ENCODE data around the gene NEDD9.
A peak's percentile ranks its signal among the peaks of the same experiment; 100 is the strongest.

Gene NEDD9

DNA sequence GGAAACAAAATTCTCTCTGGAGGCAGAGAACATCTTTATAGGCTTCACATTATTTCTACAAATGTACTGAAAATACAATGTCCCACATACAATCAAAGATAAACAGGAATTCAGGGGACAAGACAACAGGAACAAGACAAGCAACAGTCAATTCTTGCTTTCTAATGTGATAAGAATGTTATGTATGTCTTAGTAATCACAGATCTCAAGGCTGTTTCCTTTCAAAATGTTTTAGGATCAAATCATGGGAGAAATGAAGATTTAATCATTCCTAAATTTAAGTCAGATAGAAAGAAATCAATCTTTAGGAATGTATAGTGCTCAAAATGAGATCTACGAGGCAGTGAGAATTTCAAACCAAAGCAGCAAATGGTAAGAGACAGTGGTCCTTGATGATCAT is 32.1 kb downstream of the NEDD9 start:
- Histone ChIP-seq H3K36me3 (peaks cover 0 to 75% (median 0%) of the 10 kb centered on the region in 11 experiments; a peak in 7 of 22 replicates), H3K27me3 (no peaks in the 10 kb centered on the region), H3K27ac (no peak overlapping the region), H3K9me3 (replicated peaks in 1 of 11) (peaks cover 0 to 7% (median 0%) of the 10 kb centered on the region in 11 experiments; a peak in 4 of 22 replicates), H3K9ac (no peak overlapping the region), H3K4me2 (no peak overlapping the region), H4K20me1 (peaks cover 0 to 41% (median 0%) of the 10 kb centered on the region in 11 experiments; a peak in 2 of 22 replicates), H3K4me1 (peaks cover 36 to 54% (median 45%) of the 10 kb centered on the region in 10 experiments), H3K4me3 (no peak overlapping the region)
- TF ChIP-seq Cebpa-rat (IDR thresholded peaks at IDR 0.05): no peak

DNA sequence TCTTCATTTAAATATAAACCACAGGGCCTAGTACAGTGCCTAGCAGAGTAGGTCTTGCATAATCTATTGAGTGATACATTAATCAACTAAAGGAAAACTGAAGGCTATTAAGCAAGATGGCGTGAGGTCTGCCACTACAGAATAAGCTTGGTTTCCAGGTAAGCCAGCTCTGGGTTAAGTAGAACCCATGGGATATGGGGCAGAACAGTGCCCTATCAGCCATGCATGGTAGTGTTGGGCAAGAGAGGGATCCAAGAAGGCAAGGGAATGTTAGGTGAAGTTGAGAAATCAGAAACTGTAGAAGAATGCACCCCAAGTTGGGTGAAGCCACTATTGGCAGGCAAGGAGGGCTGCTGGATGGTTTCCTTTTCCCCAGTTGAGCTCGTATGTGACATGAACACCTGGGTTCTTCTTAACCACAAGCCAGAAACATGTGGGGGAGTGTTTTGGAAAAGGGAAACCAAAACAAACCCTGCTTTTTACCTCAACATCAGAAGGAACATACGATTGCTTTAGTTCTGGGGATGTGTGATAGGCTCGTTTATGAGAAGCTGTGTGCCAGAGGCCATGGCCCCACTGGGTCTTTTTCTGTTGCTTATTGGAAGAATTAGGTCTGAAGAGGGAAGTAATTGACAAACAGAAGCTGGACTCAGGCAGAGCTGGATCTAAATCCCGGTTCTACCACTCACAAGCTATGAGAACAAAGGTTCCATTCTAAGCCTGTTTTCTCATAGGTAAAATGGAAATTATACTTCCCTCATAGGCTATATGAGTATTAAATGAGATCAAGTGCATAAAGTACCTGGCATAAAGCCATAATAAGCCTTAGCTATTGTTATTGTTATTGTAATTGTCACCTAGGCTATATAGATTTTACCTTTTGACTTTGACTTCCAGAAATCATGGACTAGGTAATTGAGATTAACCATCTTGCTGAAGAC is 33.5 kb downstream of the NEDD9 start:
- peaks cover 0 to 50% (median 0%) of the 10 kb centered on the region in 11 experiments; a peak in 2 of 22 replicates for H4K20me1 ChIP-seq

DNA sequence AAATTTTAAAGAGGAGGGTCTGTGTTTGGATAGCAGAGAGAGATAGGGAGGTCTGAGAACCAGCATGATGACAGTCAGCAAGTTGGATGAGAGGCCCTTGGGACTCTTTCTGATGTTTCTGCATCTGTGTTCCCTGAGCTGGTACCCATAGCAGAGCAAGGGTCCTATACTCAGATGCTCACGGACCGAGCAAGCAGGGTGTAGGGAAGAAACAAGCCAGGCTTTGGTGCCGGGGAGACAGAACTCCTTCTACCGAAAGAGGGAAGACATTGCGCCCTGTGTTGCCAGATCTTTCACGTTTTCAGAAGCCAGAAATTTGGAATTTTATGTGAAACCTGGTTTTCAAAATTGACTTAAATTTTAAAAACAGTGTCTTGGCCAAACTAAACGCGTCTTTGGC is 34.6 kb downstream of the NEDD9 start:
- H3K9ac ChIP-seq: no peak overlapping the region
- TF ChIP-seq Cebpa-rat (IDR thresholded peaks at IDR 0.05): no peak
- H3K4me3 ChIP-seq: no peak overlapping the region
- peak overlapping the region; percentile 21 to 81 (median 65); a peak in 18 of 22 replicates for H3K4me2 ChIP-seq
- peaks cover 0 to 85% (median 7%) of the 10 kb centered on the region in 11 experiments; a peak in 9 of 22 replicates for H3K36me3 ChIP-seq
- peaks cover 36 to 48% (median 44%) of the 10 kb centered on the region in 10 experiments for H3K4me1 ChIP-seq
- no peaks in the 10 kb centered on the region for H3K27me3 ChIP-seq
- H3K27ac ChIP-seq: peak overlapping the region in 1 of 11 experiments; percentile 15; a peak in 1 of 22 replicates
- peaks cover 0 to 24% (median 12%) of the 10 kb centered on the region in 11 experiments; a peak in 12 of 22 replicates for H3K9me3 ChIP-seq (replicated peaks in 1 of 11)
- H4K20me1 ChIP-seq: peaks cover 0 to 43% (median 0%) of the 10 kb centered on the region in 11 experiments; a peak in 2 of 22 replicates

More for the DNA sequence above, 33.5 kb downstream of the NEDD9 start:
- Histone ChIP-seq H3K4me3 (no peak overlapping the region), H3K4me2 (peak overlapping the region in 10 of 11 experiments; percentile 32 to 81 (median 66); a peak in 21 of 22 replicates), H3K9ac (no peak overlapping the region), H3K27ac (0 out of 22 replicates have a peak overlapping the region, but pooled peaks of 1 of the 11 experiments have one; percentile 15), H3K9me3 (replicated peaks in 1 of 11) (peaks cover 0 to 18% (median 6%) of the 10 kb centered on the region in 11 experiments; a peak in 6 of 22 replicates), H3K36me3 (peaks cover 0 to 83% (median 0%) of the 10 kb centered on the region in 11 experiments; a peak in 7 of 22 replicates), H3K27me3 (no peaks in the 10 kb centered on the region), H3K4me1 (peaks cover 36 to 48% (median 45%) of the 10 kb centered on the region in 10 experiments)
- peak in 1 of 11 experiments; percentile 35; a peak in 1 of 22 replicates for TF ChIP-seq Cebpa-rat (IDR thresholded peaks at IDR 0.05)

DNA sequence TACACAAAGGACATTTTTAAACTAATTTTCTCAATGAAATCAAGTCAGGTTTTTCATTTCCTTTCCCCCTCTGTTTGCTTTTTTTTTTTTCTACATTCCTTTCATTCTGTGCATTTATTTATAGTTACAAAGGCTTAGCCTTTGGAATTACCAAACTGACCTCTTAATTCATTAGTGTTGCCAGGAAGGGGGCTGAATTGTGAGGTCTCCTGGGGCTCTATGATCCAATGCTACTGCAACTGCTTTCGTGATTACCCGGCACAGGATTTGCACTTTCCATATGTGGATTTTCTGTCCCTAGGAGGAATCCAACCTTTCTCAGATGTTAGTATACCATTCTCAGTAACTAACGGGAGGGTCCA is 35.3 kb downstream of the NEDD9 start:
- H3K4me3 ChIP-seq: no peak overlapping the region
- peaks cover 0 to 87% (median 7%) of the 10 kb centered on the region in 11 experiments; a peak in 9 of 22 replicates for H3K36me3 ChIP-seq
- TF ChIP-seq Cebpa-rat (IDR thresholded peaks at IDR 0.05): no peak
- peaks cover 0 to 24% (median 15%) of the 10 kb centered on the region in 11 experiments; a peak in 12 of 22 replicates for H3K9me3 ChIP-seq (replicated peaks in 1 of 11)
- peak overlapping the region in 3 of 11 experiments; percentile 7 to 26 (median 18); a peak in 4 of 22 replicates for H3K27ac ChIP-seq
- peaks cover 36 to 53% (median 48%) of the 10 kb centered on the region in 10 experiments for H3K4me1 ChIP-seq
- no peak overlapping the region for H3K9ac ChIP-seq
- peaks cover 0 to 41% (median 0%) of the 10 kb centered on the region in 11 experiments; a peak in 2 of 22 replicates for H4K20me1 ChIP-seq
- H3K27me3 ChIP-seq: no peaks in the 10 kb centered on the region
- H3K4me2 ChIP-seq: peak overlapping the region; percentile 21 to 81 (median 65); a peak in 21 of 22 replicates

DNA sequence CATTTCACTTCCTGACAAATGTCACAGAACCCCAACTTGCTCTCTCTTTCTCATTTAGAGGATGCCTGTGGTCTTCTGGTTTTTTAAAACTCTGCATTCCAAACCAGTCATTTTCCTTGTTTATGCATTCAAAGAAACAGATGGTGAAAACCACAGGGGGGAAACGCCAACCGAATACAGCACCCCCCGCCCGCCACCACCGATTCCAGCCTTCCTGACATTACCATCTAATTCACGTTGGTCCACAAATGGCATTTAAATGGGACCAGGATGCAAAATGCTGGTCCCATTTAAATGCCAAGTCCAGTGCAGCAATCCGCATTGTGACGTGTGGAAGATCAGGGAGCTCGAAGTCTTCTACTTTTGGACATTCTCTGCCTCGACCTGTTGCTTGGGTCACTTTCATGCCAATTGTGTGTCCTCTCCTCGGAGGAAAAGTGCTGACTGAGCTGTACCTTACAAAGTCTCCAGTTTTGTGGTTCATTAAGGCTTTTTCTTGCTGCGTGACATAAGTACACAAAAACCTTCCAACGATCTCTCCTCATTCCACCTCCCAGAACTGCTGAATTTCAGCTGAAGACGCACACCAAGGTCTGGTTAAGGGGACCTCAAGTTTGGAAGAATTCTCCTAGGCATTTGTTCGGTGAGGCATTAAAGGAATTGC is 35.8 kb downstream of the NEDD9 start:
- peaks cover 31 to 56% (median 52%) of the 10 kb centered on the region in 10 experiments for H3K4me1 ChIP-seq
- H3K9ac ChIP-seq: peak overlapping the region in 1 of 11 experiments; percentile 7; a peak in 1 of 22 replicates
- peaks cover 0 to 41% (median 0%) of the 10 kb centered on the region in 11 experiments; a peak in 2 of 22 replicates for H4K20me1 ChIP-seq
- no peak overlapping the region for H3K4me3 ChIP-seq
- peak overlapping the region in 3 of 11 experiments; percentile 15 to 26 (median 18); a peak in 4 of 22 replicates for H3K27ac ChIP-seq
- H3K4me2 ChIP-seq: peak overlapping the region; percentile 21 to 81 (median 65); a peak in 21 of 22 replicates
- no peaks in the 10 kb centered on the region for H3K27me3 ChIP-seq
- H3K9me3 ChIP-seq (replicated peaks in 1 of 11): peaks cover 0 to 24% (median 15%) of the 10 kb centered on the region in 11 experiments; a peak in 12 of 22 replicates
- no peak for TF ChIP-seq Cebpa-rat (IDR thresholded peaks at IDR 0.05)
- H3K36me3 ChIP-seq: peaks cover 0 to 87% (median 7%) of the 10 kb centered on the region in 11 experiments; a peak in 11 of 22 replicates

DNA sequence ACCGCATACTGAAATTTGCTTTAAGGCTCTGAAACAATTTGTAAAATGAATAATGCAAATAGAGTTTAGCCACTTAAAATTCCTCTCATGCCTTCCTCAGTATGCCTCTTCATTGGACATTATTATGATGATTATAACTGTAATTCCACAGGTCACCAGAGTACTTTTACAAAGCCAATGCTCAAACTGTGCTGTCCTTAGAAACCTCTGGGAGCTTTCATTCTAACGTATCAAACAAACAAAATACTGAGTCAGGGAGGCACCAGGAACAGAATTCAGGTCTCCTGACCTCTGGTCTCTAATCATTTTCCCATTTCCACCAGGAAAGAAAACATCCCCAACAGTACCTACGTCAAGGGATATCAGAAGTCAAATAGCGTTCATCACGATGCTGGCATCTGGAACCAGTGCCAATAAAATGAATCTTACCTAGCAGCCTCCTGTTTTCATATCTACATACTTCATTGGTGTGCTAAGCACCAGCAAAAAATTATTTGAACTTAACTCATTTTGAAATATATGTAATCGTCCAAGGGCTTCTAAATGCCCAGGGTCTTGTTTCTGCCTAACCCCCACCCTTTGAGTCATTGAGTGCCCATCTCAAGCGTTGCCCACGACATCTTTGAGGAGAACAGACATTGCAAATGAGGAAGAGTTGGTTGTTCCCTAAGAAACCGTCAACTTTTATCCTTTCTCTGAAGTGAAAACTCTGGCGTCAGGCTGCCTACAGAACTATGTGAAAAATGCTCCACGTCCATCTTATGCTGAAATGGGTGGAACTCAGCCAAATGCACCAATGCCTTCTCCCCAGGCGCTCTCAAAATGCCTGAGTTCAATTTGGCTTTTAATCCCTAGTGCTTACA is 37.9 kb downstream of the NEDD9 start:
- peaks cover 0 to 47% (median 0%) of the 10 kb centered on the region in 11 experiments; a peak in 2 of 22 replicates for H4K20me1 ChIP-seq
- no peak overlapping the region for H3K4me2 ChIP-seq
- H3K4me3 ChIP-seq: no peak overlapping the region
- no peaks in the 10 kb centered on the region for H3K27me3 ChIP-seq
- no peak overlapping the region for H3K27ac ChIP-seq
- peaks cover 31 to 58% (median 49%) of the 10 kb centered on the region in 10 experiments for H3K4me1 ChIP-seq
- no peak overlapping the region for H3K9ac ChIP-seq
- TF ChIP-seq Cebpa-rat (IDR thresholded peaks at IDR 0.05): no peak
- H3K9me3 ChIP-seq (replicated peaks in 1 of 11): peaks cover 0 to 35% (median 27%) of the 10 kb centered on the region in 11 experiments; a peak in 12 of 22 replicates
- peaks cover 14 to 89% (median 25%) of the 10 kb centered on the region in 11 experiments; a peak in 19 of 22 replicates for H3K36me3 ChIP-seq

DNA sequence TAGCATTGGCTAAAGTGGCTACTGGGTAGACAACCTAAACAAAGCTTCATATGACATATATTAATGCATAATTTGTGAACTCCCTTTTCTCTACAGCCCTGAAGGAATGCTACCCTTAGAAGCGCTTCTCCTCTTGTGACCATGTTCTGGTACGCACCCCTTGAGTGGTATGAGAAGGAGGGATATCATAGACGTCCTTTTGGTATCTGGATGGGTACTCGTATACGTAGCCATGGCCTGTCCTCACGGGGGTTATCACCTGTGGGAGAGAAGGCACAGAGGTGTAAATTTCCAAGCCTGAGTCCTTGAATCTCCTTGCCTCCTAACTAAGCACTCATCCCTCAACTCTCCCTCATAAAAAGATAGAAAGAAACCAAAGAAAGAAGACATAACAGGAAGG is 39.0 kb downstream of the NEDD9 start:
- Histone ChIP-seq H3K9ac (no peak overlapping the region), H4K20me1 (peaks cover 0 to 46% (median 0%) of the 10 kb centered on the region in 11 experiments; a peak in 2 of 22 replicates), H3K4me1 (peaks cover 20 to 47% (median 38%) of the 10 kb centered on the region in 10 experiments), H3K9me3 (replicated peaks in 1 of 11) (peaks cover 0 to 37% (median 27%) of the 10 kb centered on the region in 11 experiments; a peak in 12 of 22 replicates), H3K4me3 (no peak overlapping the region), H3K36me3 (peaks cover 14 to 89% (median 30%) of the 10 kb centered on the region in 11 experiments; a peak in 19 of 22 replicates), H3K27me3 (no peaks in the 10 kb centered on the region), H3K27ac (no peak overlapping the region), H3K4me2 (no peak overlapping the region)
- no peak for TF ChIP-seq Cebpa-rat (IDR thresholded peaks at IDR 0.05)
